GM10266 (cell line): ENCODE results near the gene NEUROG3.

Experiments used
- DNase-seq: peaks from one replicate; pipeline ENCODE4 v3.0.0; 2012; ENCODE audit errors: extremely low spot score
- CTCF ChIP-seq: IDR thresholded peaks from 2 replicates; pipeline ENCODE4 v1.5.1; 2012; ENCODE audit warnings: mild to moderate bottlenecking, low read depth; ENCODE audit not compliant: control insufficient read depth, insufficient read depth; ENCODE audit errors: missing control alignments

NEUROG3 gene

GRCh38 chr10:69559525-69559924 lies 13.7 kb downstream of the NEUROG3 start:
- no peak for DNase-seq
- no peak for TF ChIP-seq CTCF

GRCh38 chr10:69558559-69558958 lies 14.7 kb downstream of the NEUROG3 start:
- no peak for DNase-seq
- no peak for TF ChIP-seq CTCF

- DNase-seq = no peak
- TF ChIP-seq CTCF = no peak
Measured at GRCh38 chr10:69554611-69555010, 18.6 kb downstream of the NEUROG3 start.

- no peak for TF ChIP-seq CTCF
- no peak for DNase-seq
Measured at GRCh38 chr10:69553328-69553727, 19.9 kb downstream of the NEUROG3 start.

- DNase-seq = no peak
- no peak for TF ChIP-seq CTCF
Measured at GRCh38 chr10:69552268-69552667, 21.0 kb downstream of the NEUROG3 start.

GRCh38 chr10:69549959-69550358 lies 23.3 kb downstream of the NEUROG3 start:
- DNase-seq = no peak
- no peak for TF ChIP-seq CTCF

- no peak for DNase-seq
- no peak for TF ChIP-seq CTCF
Measured at GRCh38 chr10:69541463-69541862, 31.8 kb downstream of the NEUROG3 start.
